ENCODE data around the gene DPP3. TPM values are rescaled to one million over a fixed set of nuclear protein-coding genes. Genes with fewer than 3 reads are reported as not detected.

Gene DPP3
- polyA plus RNA-seq, 1 of the 3 experiments (the other 2 are of a cell fraction) = 70.6 TPM

GRCh38 chr11:66471142-66471541, 9.1 kb upstream of the DPP3 start:
- Histone ChIP-seq H3F3A (replicated peaks; ENCODE audit: insufficient read depth) (no peaks in the 10 kb centered on the region), H3K27ac (ENCODE audit: low read depth in 2 of 2, low read length in 1 of 2) (no peak overlapping the region), H3K9ac (no peak overlapping the region), H3K9me3 (no peaks in the 10 kb centered on the region), H4K20me1 (ENCODE audit: insufficient read depth) (no peaks in the 10 kb centered on the region), H2AFZ (ENCODE audit: low read depth) (no peak overlapping the region), H3K4me3 (ENCODE audit: low read depth in 2 of 2, low read length in 1 of 2) (no peak overlapping the region), H3K79me2 (ENCODE audit: insufficient read depth) (peaks cover 8% of the 10 kb centered on the region; the same call in 1 of the 2 replicates), H3K4me2 (no peak overlapping the region), H3K4me1 (ENCODE audit: control insufficient read depth in 1 of 2, insufficient read depth in 2 of 2, low read depth in 1 of 2, low read length in 1 of 2) (peaks cover 5 to 10% of the 10 kb centered on the region in 2 experiments; a peak in 3 of 4 replicates), H3K36me3 (replicated peaks in 1 of 2; ENCODE audit: control insufficient read depth in 1 of 2, insufficient read depth in 2 of 2, low read length in 1 of 2) (peaks cover 6 to 20% of the 10 kb centered on the region in 2 experiments), H3K9me2 (no peaks in the 10 kb centered on the region), H3K27me3 (ENCODE audit: insufficient read depth) (no peaks in the 10 kb centered on the region)
- no peak for TF ChIP-seq POLR2AphosphoS5 (IDR thresholded peaks at IDR 0.05; ENCODE audit: low read depth, low read length)
- no peak for TF ChIP-seq RCOR1 (IDR thresholded peaks at IDR 0.05; ENCODE audit: low read length)
- no peak for TF ChIP-seq YY1 (IDR thresholded peaks at IDR 0.05; ENCODE audit: low read depth)
- TF ChIP-seq FOSL2 (IDR thresholded peaks at IDR 0.05; ENCODE audit: borderline replicate concordance, low read depth) = no peak
- no peak for TF ChIP-seq CTCF (IDR thresholded peaks at IDR 0.05)
- TF ChIP-seq JUND (IDR thresholded peaks at IDR 0.05) = no peak
- TF ChIP-seq TCF12 (IDR thresholded peaks at IDR 0.05) = no peak
- TF ChIP-seq, protein P1, sequence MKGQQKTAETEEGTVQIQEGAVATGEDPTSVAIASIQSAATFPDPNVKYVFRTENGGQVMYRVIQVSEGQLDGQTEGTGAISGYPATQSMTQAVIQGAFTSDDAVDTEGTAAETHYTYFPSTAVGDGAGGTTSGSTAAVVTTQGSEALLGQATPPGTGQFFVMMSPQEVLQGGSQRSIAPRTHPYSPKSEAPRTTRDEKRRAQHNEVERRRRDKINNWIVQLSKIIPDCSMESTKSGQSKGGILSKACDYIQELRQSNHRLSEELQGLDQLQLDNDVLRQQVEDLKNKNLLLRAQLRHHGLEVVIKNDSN (IDR thresholded peaks at IDR 0.05; ENCODE audit: borderline replicate concordance, low read depth) = no peak
- no peak for TF ChIP-seq MEF2A (IDR thresholded peaks at IDR 0.05; ENCODE audit: borderline replicate concordance, low read depth)
- TF ChIP-seq RFX5 (IDR thresholded peaks at IDR 0.05; ENCODE audit: low read length) = no peak
- no peak for TF ChIP-seq FOXJ3 (CRISPR knock-in tag; IDR thresholded peaks at IDR 0.05)
- no peak for TF ChIP-seq MXI1 (IDR thresholded peaks at IDR 0.05; ENCODE audit: low read depth, low read length)
- no peak for TF ChIP-seq SIN3A (IDR thresholded peaks at IDR 0.05; ENCODE audit: borderline replicate concordance, low read depth, low read length)
- no peak for TF ChIP-seq TAF1 (IDR thresholded peaks at IDR 0.05; ENCODE audit: borderline replicate concordance, low read depth, low read length)
- TF ChIP-seq GABPA (IDR thresholded peaks at IDR 0.05; ENCODE audit: low read depth) = no peak
- TF ChIP-seq, protein P2, sequence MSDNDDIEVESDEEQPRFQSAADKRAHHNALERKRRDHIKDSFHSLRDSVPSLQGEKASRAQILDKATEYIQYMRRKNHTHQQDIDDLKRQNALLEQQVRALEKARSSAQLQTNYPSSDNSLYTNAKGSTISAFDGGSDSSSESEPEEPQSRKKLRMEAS (IDR thresholded peaks at IDR 0.05; ENCODE audit: low read depth) = no peak
- TF ChIP-seq EZH2phosphoT487 (IDR thresholded peaks at IDR 0.05; ENCODE audit: borderline replicate concordance, low read depth) = no peak
- no peak for TF ChIP-seq ELF1 (IDR thresholded peaks at IDR 0.05)
- ChIA-PET CTCF (no interaction called here), POLR2A (interaction anchor here (2.7 kb wide), 1 partner anchor 8 kb away, joined by 17 read pairs; the partner anchor contains the start of gene DPP3)
- DNase-seq = no peak
- 96% methylated on average over 16 of the region's 16 CpGs for WGBS (ENCODE audit: low lambda C conversion rate)
